ENCODE results near the gene CADPS2.

GRCh38 chr7:122651451-122651850 is 234.8 kb downstream of the CADPS2 start:
- TF ChIP-seq CTCF (IDR thresholded peaks at IDR 0.05), result no peak
- no peak for TF ChIP-seq ZFX (IDR thresholded peaks at IDR 0.05; ENCODE audit: borderline replicate concordance)
